ENCODE data around the gene SPECC1.

The SPECC1 gene

DNA sequence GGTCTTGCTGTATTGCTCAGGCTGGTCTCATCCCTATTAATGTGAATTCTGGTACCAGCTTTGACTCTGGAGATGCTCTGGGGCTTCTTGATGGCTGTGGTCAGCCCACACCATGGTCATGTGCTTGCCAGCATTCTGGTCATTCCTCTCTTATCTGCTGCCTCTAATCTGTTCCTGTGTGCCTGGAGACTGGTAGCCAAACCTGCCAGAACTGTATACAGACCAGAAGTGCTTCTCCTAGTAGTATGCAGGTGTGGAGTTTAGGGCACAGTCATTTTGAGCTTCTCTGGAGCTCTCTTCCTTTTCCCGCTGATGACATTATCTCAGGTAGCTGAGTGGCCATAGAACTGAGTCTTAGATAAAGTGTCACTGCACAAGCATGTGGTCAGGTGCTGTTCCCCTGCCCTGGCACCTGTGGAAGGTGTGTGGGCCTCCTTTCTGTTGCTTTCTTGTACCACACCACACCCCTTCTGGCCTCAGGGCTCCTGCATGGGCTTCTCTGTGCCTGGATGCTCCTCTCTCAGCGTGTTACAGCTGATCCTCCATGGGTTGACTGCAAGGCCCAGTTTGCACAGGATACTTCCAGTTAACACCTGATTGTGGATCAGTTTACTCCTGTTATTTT lies 162.7 kb downstream of the SPECC1 start:
- DNase-seq (ENCODE audit: low read depth), result no peak
- TF ChIP-seq, protein P1, sequence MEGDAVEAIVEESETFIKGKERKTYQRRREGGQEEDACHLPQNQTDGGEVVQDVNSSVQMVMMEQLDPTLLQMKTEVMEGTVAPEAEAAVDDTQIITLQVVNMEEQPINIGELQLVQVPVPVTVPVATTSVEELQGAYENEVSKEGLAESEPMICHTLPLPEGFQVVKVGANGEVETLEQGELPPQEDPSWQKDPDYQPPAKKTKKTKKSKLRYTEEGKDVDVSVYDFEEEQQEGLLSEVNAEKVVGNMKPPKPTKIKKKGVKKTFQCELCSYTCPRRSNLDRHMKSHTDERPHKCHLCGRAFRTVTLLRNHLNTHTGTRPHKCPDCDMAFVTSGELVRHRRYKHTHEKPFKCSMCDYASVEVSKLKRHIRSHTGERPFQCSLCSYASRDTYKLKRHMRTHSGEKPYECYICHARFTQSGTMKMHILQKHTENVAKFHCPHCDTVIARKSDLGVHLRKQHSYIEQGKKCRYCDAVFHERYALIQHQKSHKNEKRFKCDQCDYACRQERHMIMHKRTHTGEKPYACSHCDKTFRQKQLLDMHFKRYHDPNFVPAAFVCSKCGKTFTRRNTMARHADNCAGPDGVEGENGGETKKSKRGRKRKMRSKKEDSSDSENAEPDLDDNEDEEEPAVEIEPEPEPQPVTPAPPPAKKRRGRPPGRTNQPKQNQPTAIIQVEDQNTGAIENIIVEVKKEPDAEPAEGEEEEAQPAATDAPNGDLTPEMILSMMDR (conservative IDR thresholded peaks at IDR 0.05; ENCODE audit: low read length), result no peak

DNA sequence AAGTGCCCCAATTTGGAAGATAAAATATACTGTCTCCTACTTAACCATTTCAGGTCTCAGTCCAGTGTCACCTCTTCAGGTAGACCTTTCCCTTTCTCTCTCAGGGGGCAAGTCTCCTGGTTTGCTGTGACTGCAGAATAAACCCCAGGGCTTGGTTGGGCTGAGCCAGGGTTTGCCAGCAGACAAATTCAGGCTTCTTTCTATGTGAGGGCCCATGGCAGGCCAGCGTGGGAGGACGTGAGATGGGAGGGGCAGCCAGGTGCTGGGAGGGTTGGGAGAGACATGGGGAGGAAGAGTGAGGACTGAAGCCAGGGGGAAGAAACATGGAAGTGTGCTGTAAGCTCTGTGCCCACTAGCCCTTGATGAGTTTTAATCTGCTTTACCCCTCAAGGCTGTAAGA lies 163.2 kb downstream of the SPECC1 start:
- no peak for DNase-seq (ENCODE audit: low read depth)
- TF ChIP-seq, protein P1 (conservative IDR thresholded peaks at IDR 0.05; ENCODE audit: low read length), result no peak
- H3K4me3 ChIP-seq (ENCODE audit: low read length), result no peak overlapping the region

More for the DNA sequence above, 162.7 kb downstream of the SPECC1 start:
- no peak overlapping the region for H3K4me3 ChIP-seq (ENCODE audit: low read length)

DNA sequence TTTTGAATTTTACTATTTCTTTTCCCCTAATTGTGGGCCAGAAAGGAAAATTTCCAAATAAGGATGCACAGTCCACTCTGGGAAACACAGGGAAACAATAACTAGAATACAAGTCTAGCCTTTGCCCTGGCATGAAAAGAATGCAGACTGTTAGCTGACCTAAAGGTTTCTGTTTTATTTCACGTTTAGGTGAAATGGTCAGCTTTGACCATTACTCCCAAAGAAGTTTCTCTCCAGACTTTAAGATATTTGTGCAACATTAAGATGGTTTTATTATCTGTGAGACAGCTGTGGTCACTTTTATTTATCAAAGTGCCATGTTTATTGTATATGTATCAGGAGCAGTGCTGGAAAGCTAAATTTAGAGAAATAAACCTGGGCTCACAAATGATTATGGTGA lies 163.9 kb downstream of the SPECC1 start:
- TF ChIP-seq, protein P1 (conservative IDR thresholded peaks at IDR 0.05; ENCODE audit: low read length), result no peak
- no peak overlapping the region for H3K4me3 ChIP-seq (ENCODE audit: low read length)
- DNase-seq (ENCODE audit: low read depth), result no peak

DNA sequence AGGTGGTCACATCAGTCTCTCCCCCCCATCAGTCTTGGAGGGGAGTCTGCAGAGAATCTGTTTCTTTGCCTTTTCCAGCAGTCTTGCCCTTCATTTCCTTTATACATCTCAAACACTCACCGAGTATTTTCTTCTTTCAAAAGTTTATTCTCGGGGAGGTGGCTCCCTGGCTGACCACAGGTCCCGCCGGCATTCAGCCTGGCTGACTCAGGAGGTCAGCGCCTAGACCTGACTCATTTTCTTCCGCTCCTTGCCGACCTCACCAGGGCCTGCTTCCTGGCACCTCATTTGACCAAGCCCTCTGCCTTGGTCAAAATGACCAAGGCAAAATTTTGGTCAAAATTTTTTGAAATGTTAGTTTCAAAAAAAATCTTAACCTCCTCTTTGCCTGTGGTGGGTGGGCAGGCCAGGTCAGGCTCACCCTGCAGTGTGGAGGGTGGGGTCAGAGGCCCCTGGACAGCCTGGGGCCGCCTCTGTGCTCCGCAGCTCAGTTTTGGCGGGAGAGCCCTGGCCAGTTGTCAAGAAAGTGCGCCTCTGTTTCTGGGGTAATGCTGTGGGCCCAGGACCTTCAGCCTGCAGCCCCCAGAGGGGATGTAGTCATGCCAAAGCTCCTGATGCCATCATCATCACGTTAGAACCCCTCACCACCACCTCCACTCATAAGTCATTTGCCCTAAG lies 165.6 kb downstream of the SPECC1 start:
- H3K4me3 ChIP-seq (ENCODE audit: low read length), result no peak overlapping the region
- TF ChIP-seq, protein P1 (conservative IDR thresholded peaks at IDR 0.05; ENCODE audit: low read length), result no peak
- peak; percentile 41 for DNase-seq (ENCODE audit: low read depth)

DNA sequence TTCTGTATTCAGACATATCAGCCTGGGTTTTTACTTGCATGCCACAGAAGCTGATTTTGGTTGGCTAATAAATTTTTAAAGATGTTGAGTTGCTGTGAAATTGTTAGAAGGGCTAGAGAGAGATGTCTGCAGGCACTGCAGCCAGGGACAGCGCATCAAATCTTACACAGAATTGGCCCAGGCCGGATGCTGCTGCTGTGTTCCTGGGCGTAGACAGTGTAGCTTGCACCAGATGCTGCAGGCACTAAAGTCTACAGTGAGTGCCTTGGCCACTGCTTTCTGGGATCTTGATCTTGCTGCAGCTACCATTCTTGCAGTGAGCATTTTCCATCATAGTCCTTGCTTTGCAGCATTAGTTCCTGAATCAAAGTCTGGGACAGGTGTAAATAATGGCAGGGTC lies 169.9 kb downstream of the SPECC1 start:
- no peak overlapping the region for H3K4me3 ChIP-seq (ENCODE audit: low read length)
- DNase-seq (ENCODE audit: low read depth), result no peak
- TF ChIP-seq, protein P1 (conservative IDR thresholded peaks at IDR 0.05; ENCODE audit: low read length), result no peak

DNA sequence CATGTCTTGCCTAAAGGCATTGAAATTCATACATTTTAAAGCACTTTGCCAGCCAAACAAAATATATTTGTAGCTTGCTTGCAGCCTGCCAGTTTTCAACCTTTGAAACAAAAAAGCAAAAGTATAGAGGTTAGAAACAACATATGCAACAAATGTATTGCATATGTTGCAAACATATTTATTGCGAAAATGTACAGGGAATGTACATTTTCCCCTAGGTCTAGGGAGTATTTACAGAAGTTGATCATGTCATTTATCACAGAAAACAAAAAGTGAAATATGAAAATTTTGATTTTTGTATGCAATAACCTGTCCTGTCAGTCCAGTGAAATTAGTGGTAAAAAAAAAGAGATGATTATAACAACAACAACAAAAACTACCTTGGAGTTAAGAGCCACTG lies 171.5 kb downstream of the SPECC1 start:
- no peak overlapping the region for H3K4me3 ChIP-seq (ENCODE audit: low read length)
- TF ChIP-seq, protein P1 (conservative IDR thresholded peaks at IDR 0.05; ENCODE audit: low read length), result no peak
- no peak for DNase-seq (ENCODE audit: low read depth)

DNA sequence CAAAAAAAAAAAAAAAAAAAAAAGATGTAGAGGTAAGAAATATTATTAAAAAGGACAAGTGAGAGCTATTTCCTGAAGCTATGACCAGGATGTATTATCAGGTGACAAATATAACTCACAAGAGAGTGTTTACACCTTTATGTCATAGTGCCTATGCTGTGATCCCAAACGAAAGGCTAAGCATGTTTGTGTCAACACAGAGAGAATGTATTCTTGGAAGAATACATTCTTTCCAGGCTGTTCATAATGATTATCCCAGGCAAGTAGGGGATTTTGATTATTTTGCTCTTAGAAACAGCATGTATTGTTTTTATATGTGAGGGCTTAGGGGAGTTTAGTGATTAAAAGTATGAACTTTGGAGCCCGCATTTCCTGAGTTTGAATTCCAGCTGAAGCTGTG lies 175.0 kb downstream of the SPECC1 start:
- no peak for DNase-seq (ENCODE audit: low read depth)
- H3K4me3 ChIP-seq (ENCODE audit: low read length), result no peak overlapping the region
- TF ChIP-seq, protein P1 (conservative IDR thresholded peaks at IDR 0.05; ENCODE audit: low read length), result no peak

Data from AG10803 (cell line).